Measurements from ENCODE around the gene NARF. TPM values are rescaled to one million over a fixed set of nuclear protein-coding genes. Genes with fewer than 3 reads are reported as not detected.

Gene NARF
- polyA plus RNA-seq, 1 of the 3 experiments (the other 2 are of a cell fraction), result 128 TPM

- Histone ChIP-seq H3K9ac (no peak overlapping the region), H2AFZ (ENCODE audit: low read depth) (no peak overlapping the region), H3K9me2 (no peaks in the 10 kb centered on the region), H3K27me3 (ENCODE audit: insufficient read depth) (no peaks in the 10 kb centered on the region), H3K9me3 (no peaks in the 10 kb centered on the region), H3K4me1 (ENCODE audit: control insufficient read depth in 1 of 2, insufficient read depth in 2 of 2, low read depth in 1 of 2, low read length in 1 of 2) (peaks cover 5 to 8% of the 10 kb centered on the region in 2 experiments; a peak in 2 of 4 replicates), H4K20me1 (ENCODE audit: insufficient read depth) (no peaks in the 10 kb centered on the region), H3K4me3 (ENCODE audit: low read depth in 2 of 2, low read length in 1 of 2) (no peak overlapping the region), H3F3A (replicated peaks; ENCODE audit: insufficient read depth) (peaks cover 39% of the 10 kb centered on the region), H3K4me2 (no peak overlapping the region), H3K27ac (ENCODE audit: low read depth in 2 of 2, low read length in 1 of 2) (no peak overlapping the region), H3K36me3 (replicated peaks in 1 of 2; ENCODE audit: control insufficient read depth in 1 of 2, insufficient read depth in 2 of 2, low read length in 1 of 2) (peaks cover 28 to 33% of the 10 kb centered on the region in 2 experiments), H3K79me2 (ENCODE audit: insufficient read depth) (no peaks in the 10 kb centered on the region)
- WGBS (ENCODE audit: low lambda C conversion rate), result 80% methylated on average over 8 of the region's 8 CpGs
- DNase-seq, result no peak
- ChIA-PET CTCF (interaction anchor here (0.8 to 1.6 kb wide), 8 partner anchors 12 to 61 kb away, joined by 3 to 4 read pairs (median 3); partner anchors contain the start of gene FOXK2), POLR2A (interaction anchor here (0.6 to 1.7 kb wide), 2 partner anchors 27 to 271 kb away, joined by 4 read pairs; no protein-coding TSS in a partner anchor)
- TF ChIP-seq EZH2phosphoT487 (IDR thresholded peaks at IDR 0.05; ENCODE audit: borderline replicate concordance, low read depth), result no peak
- TF ChIP-seq IRF3 (IDR thresholded peaks at IDR 0.05; ENCODE audit: low read depth, low read length), result no peak
- no peak for TF ChIP-seq USF2 (IDR thresholded peaks at IDR 0.05; ENCODE audit: borderline replicate concordance, low read depth, low read length)
- TF ChIP-seq SMC3 (IDR thresholded peaks at IDR 0.05; ENCODE audit: low read depth, low read length), result no peak
- no peak for TF ChIP-seq USF1 (IDR thresholded peaks at IDR 0.05; ENCODE audit: borderline replicate concordance, low read depth)
- no peak for TF ChIP-seq MAX (IDR thresholded peaks at IDR 0.05; ENCODE audit: low read depth)
- no peak for TF ChIP-seq EP300 (IDR thresholded peaks at IDR 0.05; ENCODE audit: borderline replicate concordance in 1 of 2, low read depth in 1 of 2, low read length in 1 of 2)
- TF ChIP-seq PBX3 (IDR thresholded peaks at IDR 0.05), result no peak
- TF ChIP-seq NRF1 (IDR thresholded peaks at IDR 0.05; ENCODE audit: low read depth, low read length), result no peak
- no peak for TF ChIP-seq FOSL2 (IDR thresholded peaks at IDR 0.05; ENCODE audit: borderline replicate concordance, low read depth)
- TF ChIP-seq REST (IDR thresholded peaks at IDR 0.05; ENCODE audit: low read depth, low read length), result no peak
- TF ChIP-seq RFX5 (IDR thresholded peaks at IDR 0.05; ENCODE audit: low read length), result no peak
- no peak for TF ChIP-seq TCF12 (IDR thresholded peaks at IDR 0.05)
- no peak for TF ChIP-seq RCOR1 (IDR thresholded peaks at IDR 0.05; ENCODE audit: low read length)
- no peak for TF ChIP-seq MEF2A (IDR thresholded peaks at IDR 0.05; ENCODE audit: borderline replicate concordance, low read depth)
Measured at GRCh38 chr17:82489117-82489516, 30.6 kb downstream of the NARF start.
